DOHH2 (cell line): Measurements from ENCODE around the gene TMEM53.

Experiments
- CTCF ChIP-seq: fragments of 200-600 bp; sonication (generic); IDR thresholded peaks from one replicate; pipeline ENCODE4 v1.5.1; 2014; ENCODE audit warnings: antibody characterized with exemption, mild to moderate bottlenecking, low read depth, low read length; ENCODE audit not compliant: poor library complexity, severe bottlenecking
- EZH2phosphoT487 ChIP-seq: fragments of 200-600 bp; sonication (generic); IDR thresholded peaks from 2 replicates; pipeline ENCODE4 v1.6.1; 2017; ENCODE audit warnings: borderline replicate concordance, mild to moderate bottlenecking, antibody characterized with exemption, low read length, moderate library complexity, mixed read lengths

DNA sequence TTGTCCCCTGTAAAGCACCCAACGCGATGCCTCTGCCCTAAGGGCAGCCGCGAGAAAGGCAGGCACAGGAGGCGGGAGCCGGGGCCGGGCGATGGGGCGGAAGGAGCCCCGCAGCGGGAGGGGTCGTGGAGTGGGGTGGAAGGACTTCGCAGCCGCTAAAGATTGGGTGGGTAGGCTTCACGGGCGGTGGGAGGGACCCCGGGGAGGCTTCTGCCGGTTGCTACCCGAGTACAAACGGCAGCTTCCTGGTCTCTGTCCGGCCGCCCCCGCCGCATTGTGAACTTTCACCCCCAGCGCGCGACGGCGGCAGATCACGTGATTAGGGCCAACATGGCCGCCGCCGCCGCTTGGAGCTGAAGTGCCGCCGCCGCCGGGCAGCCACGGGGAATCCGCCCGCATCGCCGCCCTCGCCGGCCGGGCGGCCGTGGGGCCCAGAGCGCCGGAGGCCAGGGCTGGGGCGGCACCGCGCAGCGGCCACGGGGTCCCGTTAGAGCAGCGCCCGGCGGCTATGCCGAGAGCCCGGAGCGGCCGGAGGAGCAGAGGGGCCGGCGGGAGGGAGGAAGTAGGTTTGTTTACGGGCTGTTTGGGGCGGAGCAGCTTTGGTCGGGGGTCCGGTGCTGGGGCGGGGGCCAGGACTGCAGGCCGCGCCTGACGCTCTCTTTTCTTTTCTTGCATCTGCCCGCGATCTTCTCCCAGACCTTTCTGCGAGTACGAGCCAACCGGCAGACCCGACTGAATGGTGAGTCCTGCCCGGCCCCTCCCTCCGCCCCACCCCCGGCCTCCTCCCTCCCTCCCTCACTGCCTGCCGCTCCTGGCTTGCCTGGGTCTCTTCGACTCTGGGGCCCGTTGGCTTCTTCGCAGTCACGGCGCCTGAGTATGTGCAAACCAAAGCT is 42.4 kb downstream of the TMEM53 start:
- TF ChIP-seq CTCF (no peak), EZH2phosphoT487 (no peak)
